OCI-LY3 (cell line): ENCODE data around the gene RFX7.

Experiments
- H2AFZ ChIP-seq: fragments of 200-600, 300-600 bp; shearing (Covaris generic); 2 replicates; pipeline ENCODE4 v1.6.0; 2014; ENCODE audit warnings: antibody characterized with exemption, low read depth, low read length
- H3K27ac ChIP-seq: fragments of 200-600, 300-600 bp; sonication (generic); 2 replicates; pipeline ENCODE4 v1.5.1; 2014; ENCODE audit warnings: mild to moderate bottlenecking, low read length, moderate library complexity, mixed read lengths
- H3K27me3 ChIP-seq: fragments of 200-600, 300-600 bp; sonication (generic); 2 replicates; pipeline ENCODE4 v1.6.1; 2014; ENCODE audit warnings: low read depth, low read length, mixed read lengths
- H3K36me3 ChIP-seq: fragments of 200-600, 300-600 bp; sonication (generic); replicated peaks from 2 replicates; pipeline ENCODE3; 2014; ENCODE audit warnings: low read depth, low read length, mixed read lengths
- H3K4me1 ChIP-seq: fragments of 300-600, 200-600 bp; sonication (generic); 2 replicates; pipeline ENCODE4 v1.6.1; 2014; ENCODE audit warnings: low read length, mixed read lengths
- H3K4me2 ChIP-seq: fragments of 200-600, 300-600 bp; sonication (generic); 2 replicates; pipeline ENCODE4 v1.6.1; 2014; ENCODE audit warnings: low read length, mixed read lengths
- H3K4me3 ChIP-seq: fragments of 300-600, 200-600 bp; sonication (generic); 2 replicates; pipeline ENCODE4 v1.5.1; 2014; ENCODE audit warnings: antibody characterized with exemption, mild to moderate bottlenecking, low read length, moderate library complexity
- H3K79me2 ChIP-seq: fragments of 300-600, 200-600 bp; shearing (Covaris generic); 2 replicates; pipeline ENCODE4 v1.6.1; 2014; ENCODE audit warnings: mild to moderate bottlenecking, low read length, mixed read lengths
- H3K9ac ChIP-seq: fragments of 300-600, 200-600 bp; shearing (Covaris generic); 2 replicates; pipeline ENCODE4 v1.6.0; 2014; ENCODE audit warnings: mild to moderate bottlenecking, low read length, moderate library complexity
- H3K9me3 ChIP-seq: fragments of 200-600, 300-600 bp; shearing (Covaris generic); 2 replicates; pipeline ENCODE4 v1.6.1; 2014; ENCODE audit warnings: low read length, mixed read lengths; ENCODE audit not compliant: insufficient read depth
- H4K20me1 ChIP-seq: fragments of 200-600, 300-600 bp; sonication (generic); 2 replicates; pipeline ENCODE4 v1.6.1; 2016; ENCODE audit warnings: low read length, mixed read lengths; ENCODE audit not compliant: insufficient read depth
- CTCF ChIP-seq: fragments of 200-600, 300-600 bp; sonication (generic); IDR thresholded peaks from 2 replicates; pipeline ENCODE4 v1.5.1; 2014; ENCODE audit warnings: antibody characterized with exemption, low read length, low read depth
- EZH2phosphoT487 ChIP-seq: fragments of 200-600 bp; shearing (Covaris generic); IDR thresholded peaks from 2 replicates; pipeline ENCODE4 v1.6.1; 2018; ENCODE audit warnings: antibody characterized with exemption, mixed run types, low read depth

RFX7 gene

GRCh38 chr15:56064152-56064551, 179.5 kb downstream of the RFX7 start:
- Histone ChIP-seq H3K79me2 (no peaks in the 10 kb centered on the region), H4K20me1 (no peaks in the 10 kb centered on the region), H3K36me3 (no peaks in the 10 kb centered on the region), H3K4me2 (no peak overlapping the region), H3K27me3 (no peaks in the 10 kb centered on the region), H2AFZ (no peak overlapping the region), H3K9ac (no peak overlapping the region), H3K27ac (no peak overlapping the region), H3K4me3 (no peak overlapping the region), H3K9me3 (no peaks in the 10 kb centered on the region), H3K4me1 (no peaks in the 10 kb centered on the region)
- TF ChIP-seq EZH2phosphoT487 (no peak), CTCF (no peak)

- Histone ChIP-seq H3K79me2 (no peaks in the 10 kb centered on the region), H3K27me3 (no peaks in the 10 kb centered on the region), H3K9me3 (no peaks in the 10 kb centered on the region), H4K20me1 (no peaks in the 10 kb centered on the region), H3K4me2 (no peak overlapping the region), H3K36me3 (no peaks in the 10 kb centered on the region), H3K4me3 (no peak overlapping the region), H3K9ac (no peak overlapping the region), H3K27ac (no peak overlapping the region), H2AFZ (no peak overlapping the region), H3K4me1 (no peaks in the 10 kb centered on the region)
- TF ChIP-seq EZH2phosphoT487 (no peak), CTCF (no peak)
Observed at GRCh38 chr15:56059716-56060115, 184.0 kb downstream of the RFX7 start.

GRCh38 chr15:56058986-56059385, 184.7 kb downstream of the RFX7 start:
- Histone ChIP-seq H3K9ac (no peak overlapping the region), H3K4me2 (no peak overlapping the region), H3K4me3 (no peak overlapping the region), H3K9me3 (no peaks in the 10 kb centered on the region), H2AFZ (no peak overlapping the region), H4K20me1 (no peaks in the 10 kb centered on the region), H3K27me3 (no peaks in the 10 kb centered on the region), H3K36me3 (no peaks in the 10 kb centered on the region), H3K79me2 (no peaks in the 10 kb centered on the region), H3K27ac (no peak overlapping the region), H3K4me1 (no peaks in the 10 kb centered on the region)
- TF ChIP-seq EZH2phosphoT487 (no peak), CTCF (no peak)

- Histone ChIP-seq H2AFZ (no peak overlapping the region), H3K9ac (no peak overlapping the region), H3K4me1 (no peaks in the 10 kb centered on the region), H3K4me2 (no peak overlapping the region), H3K9me3 (no peaks in the 10 kb centered on the region), H3K27ac (no peak overlapping the region), H3K79me2 (no peaks in the 10 kb centered on the region), H3K36me3 (no peaks in the 10 kb centered on the region), H4K20me1 (no peaks in the 10 kb centered on the region), H3K27me3 (no peaks in the 10 kb centered on the region), H3K4me3 (no peak overlapping the region)
- TF ChIP-seq EZH2phosphoT487, result no peak
- no peak for TF ChIP-seq CTCF
Observed at GRCh38 chr15:56056626-56057025, 187.1 kb downstream of the RFX7 start.
